Left lung (tissue), 10 donors: ENCODE measurements around the gene TRAPPC10. TPM values are rescaled to one million over a fixed set of nuclear protein-coding genes. Genes with fewer than 3 reads are reported as not detected.

ENCODE experiments used
- ATAC-seq: fragments of 200-7000 bp; cut with Tn5 transposase; one replicate; pipeline ENCODE4 v1.9.1; 2020; ENCODE audit warnings: moderate library complexity
- DNase-seq, 4 donors: peaks; one replicate each; pipeline ENCODE4 v3.0.0-alpha.2; 2013 to 2020
- H3K27ac ChIP-seq, 2 donors: fragments of 200-600 bp; sonication (generic) in 1 of 2; one replicate each; pipeline versions ENCODE4 v1.5.0 to v1.8.0; 2020 to 2021
- H3K27me3 ChIP-seq, 2 donors: fragments of 200-600 bp; sonication (generic) in 1 of 2; one replicate each; pipeline versions ENCODE4 v1.5.0 to v1.8.0; 2020 to 2021
- H3K36me3 ChIP-seq, 2 donors: fragments of 200-600 bp; sonication (generic) in 1 of 2; one replicate each; pipeline versions ENCODE4 v1.5.0 to v1.8.0; 2020 to 2021
- H3K4me1 ChIP-seq, 2 donors: fragments of 200-600 bp; one replicate each; pipeline ENCODE4 v1.8.0; 2021
- H3K4me3 ChIP-seq, 2 donors: fragments of 200-600 bp; sonication (generic) in 1 of 2; one replicate each; pipeline versions ENCODE4 v1.5.0 to v1.8.0; 2020 to 2021; ENCODE audit warnings: mild to moderate bottlenecking in 1 of 2
- H3K9me3 ChIP-seq, 2 donors: fragments of 200-600 bp; sonication (generic) in 1 of 2; one replicate each; pipeline versions ENCODE4 v1.5.0 to v1.8.0; 2020 to 2021
- CTCF ChIP-seq, 2 donors: fragments of 200-600 bp; sonication (generic) in 1 of 2; IDR thresholded peaks; one replicate each; pipeline versions ENCODE4 v1.5.0 to v1.8.0; 2021; ENCODE audit warnings: antibody characterized with exemption in 2 of 2
- intact Hi-C, 2 donors: fragments of 100-400 bp; cut with DNase I; formaldehyde crosslinking; loops; one replicate each; pipeline versions ENCODE4 v1.11.2 to v1.14.2; 2022
- polyA plus RNA-seq, 6 donors: library from polyadenylated mRNA; unstranded; fragments of 120-200 nt; gene quantifications; one replicate each; pipeline ENCODE4 v1.2.1, GENCODE V29; 2013; ENCODE audit not compliant: insufficient read length in 6 of 6
- total RNA-seq, 2 donors: library from RNA; stranded (reverse); fragmentation: NEBNext Ultra II Directional; extraction: Animal tissue kit (Norgen Biotek cat#: 25700); gene quantifications; one replicate each; pipeline ENCODE4 v1.2.1, GENCODE V29; 2021
- donor health status: DM: no; HTN: yes; CAD: no.
- donor health status: DM: no; HTN: no; CAD: no.

The TRAPPC10 gene
- total and polyA plus RNA-seq, 8 donors = 26.6 to 43.5 (median 29.1) TPM

- no peak for TF ChIP-seq CTCF (IDR thresholded peaks at IDR 0.05)
- intact Hi-C loops = no loop called here
- Histone ChIP-seq H3K4me3 (no peak overlapping the region), H3K27ac (no peak overlapping the region), H3K36me3 (peaks cover 0 to 67% of the 10 kb centered on the region in 2 donors), H3K4me1 (peaks cover 19 to 35% of the 10 kb centered on the region in 2 donors), H3K9me3 (no peaks in the 10 kb centered on the region), H3K27me3 (no peaks in the 10 kb centered on the region)
- peak; percentile 3 for ATAC-seq
- DNase-seq = no peak
Measured at GRCh38 chr21:44049182-44049581, 37.1 kb downstream of the TRAPPC10 start.

GRCh38 chr21:44049606-44050005 lies 37.5 kb downstream of the TRAPPC10 start:
- Histone ChIP-seq H3K27me3 (no peaks in the 10 kb centered on the region), H3K36me3 (peaks cover 0 to 65% of the 10 kb centered on the region in 2 donors), H3K4me1 (peaks cover 19 to 35% of the 10 kb centered on the region in 2 donors), H3K4me3 (no peak overlapping the region), H3K27ac (no peak overlapping the region), H3K9me3 (no peaks in the 10 kb centered on the region)
- intact Hi-C loops = no loop called here
- DNase-seq = no peak
- ATAC-seq = peak; percentile 23
- no peak for TF ChIP-seq CTCF (IDR thresholded peaks at IDR 0.05)

GRCh38 chr21:44050276-44050675 lies 38.2 kb downstream of the TRAPPC10 start:
- Histone ChIP-seq H3K4me3 (no peak overlapping the region), H3K36me3 (peaks cover 0 to 63% of the 10 kb centered on the region in 2 donors), H3K4me1 (peaks cover 19 to 35% of the 10 kb centered on the region in 2 donors), H3K27ac (no peak overlapping the region), H3K27me3 (no peaks in the 10 kb centered on the region), H3K9me3 (no peaks in the 10 kb centered on the region)
- peak; percentile 80 for ATAC-seq
- DNase-seq = peak in 1 of 4 donors; percentile 71
- intact Hi-C loops = no loop called here
- no peak for TF ChIP-seq CTCF (IDR thresholded peaks at IDR 0.05)

GRCh38 chr21:44051462-44051941 lies 39.4 kb downstream of the TRAPPC10 start:
- no peaks in the 10 kb centered on the region for H3K9me3 ChIP-seq
- H3K4me1 ChIP-seq = peaks cover 19 to 35% of the 10 kb centered on the region in 2 donors
- H3K4me3 ChIP-seq = no peak overlapping the region
- ATAC-seq (no peak), DNase-seq (peak in 1 of 4 donors; percentile 10)
- TF ChIP-seq CTCF (IDR thresholded peaks at IDR 0.05) = no peak
- H3K27ac ChIP-seq = peak overlapping the region; percentile 31 to 46
- H3K36me3 ChIP-seq = peaks cover 0 to 67% of the 10 kb centered on the region in 2 donors
- intact Hi-C loops = no loop called here
- no peaks in the 10 kb centered on the region for H3K27me3 ChIP-seq

GRCh38 chr21:44052071-44052829 lies 40.1 kb downstream of the TRAPPC10 start:
- peaks cover 19 to 35% of the 10 kb centered on the region in 2 donors for H3K4me1 ChIP-seq
- no peaks in the 10 kb centered on the region for H3K27me3 ChIP-seq
- H3K27ac ChIP-seq = peak overlapping the region; percentile 31 to 46
- no peak for TF ChIP-seq CTCF (IDR thresholded peaks at IDR 0.05)
- intact Hi-C loops = no loop called here
- H3K9me3 ChIP-seq = no peaks in the 10 kb centered on the region
- no peak overlapping the region for H3K4me3 ChIP-seq
- ATAC-seq (peak; percentile 69), DNase-seq (peak in 1 of 4 donors; percentile 43)
- peaks cover 0 to 67% of the 10 kb centered on the region in 2 donors for H3K36me3 ChIP-seq
